ENCODE data around the gene CD46. TPM values are rescaled to one million over a fixed set of nuclear protein-coding genes. Genes with fewer than 3 reads are reported as not detected.

The CD46 gene
- total RNA-seq, 1 experiment from 2014 or later, result 116 TPM

GRCh38 chr1:207828046-207828445, 76.2 kb downstream of the CD46 start:
- Histone ChIP-seq H3K9me2 (replicated peaks; ENCODE audit: low read length) (no peaks in the 10 kb centered on the region), H3K27ac (ENCODE audit: low read length) (no peak overlapping the region), H3K79me2 (ENCODE audit: low read length) (peaks cover 77% of the 10 kb centered on the region), H2AFZ (ENCODE audit: low read length) (no peak overlapping the region), H3K27me3 (ENCODE audit: low read length) (no peaks in the 10 kb centered on the region), H3K9me3 (ENCODE audit: low read length) (no peaks in the 10 kb centered on the region), H3F3A (ENCODE audit: low read length, unreplicated experiment) (peaks cover 5% of the 10 kb centered on the region), H3K4me1 (ENCODE audit: insufficient read depth, low read length) (peaks cover 43% of the 10 kb centered on the region), H3K9ac (ENCODE audit: low read length) (no peak overlapping the region), H3K36me3 (ENCODE audit: low read depth, low read length) (no peaks in the 10 kb centered on the region; the same call in 1 of the 2 replicates), H4K20me1 (ENCODE audit: low read length) (no peaks in the 10 kb centered on the region), H3K4me2 (ENCODE audit: low read length) (no peak overlapping the region), H3K4me3 (ENCODE audit: low read length) (no peak overlapping the region)
- BruUV-seq (replicated peaks), result no TSS peak
- no peak for TF ChIP-seq EZH2phosphoT487 (IDR thresholded peaks at IDR 0.05; ENCODE audit: borderline replicate concordance, low read length)
- TF ChIP-seq EZH2 (IDR thresholded peaks at IDR 0.05; ENCODE audit: low read length, unreplicated experiment), result no peak
- no peak for TF ChIP-seq CTCF (conservative IDR thresholded peaks at IDR 0.05; ENCODE audit: low read depth, low read length)
- ChIA-PET POLR2A (ENCODE audit: unreplicated experiment) (no interaction called here), CTCF (no interaction called here)
- intact Hi-C loops (cut with micrococcal nuclease), result loop anchor here (1.0 to 5.0 kb wide), 5 partner anchors 20 to 135 kb away; no protein-coding TSS in a partner anchor
- ATAC-seq, result no peak
- DNase-seq, result no peak

- ChIA-PET POLR2A (ENCODE audit: unreplicated experiment) (no interaction called here), CTCF (interaction anchor here (1.0 to 2.4 kb wide), 3 partner anchors 40 to 134 kb away, joined by 4 to 20 read pairs (median 6); no protein-coding TSS in a partner anchor)
- no peak overlapping the region for H3K4me2 ChIP-seq (ENCODE audit: low read length)
- no peaks in the 10 kb centered on the region for H3K9me2 ChIP-seq (replicated peaks; ENCODE audit: low read length)
- no TSS peak for BruUV-seq (replicated peaks)
- H2AFZ ChIP-seq (ENCODE audit: low read length), result no peak overlapping the region
- H4K20me1 ChIP-seq (ENCODE audit: low read length), result no peaks in the 10 kb centered on the region
- H3K4me1 ChIP-seq (ENCODE audit: insufficient read depth, low read length), result peaks cover 43% of the 10 kb centered on the region
- H3K4me3 ChIP-seq (ENCODE audit: low read length), result no peak overlapping the region
- H3K36me3 ChIP-seq (ENCODE audit: low read depth, low read length), result no peaks in the 10 kb centered on the region; the same call in 1 of the 2 replicates
- ATAC-seq (peak; percentile 72), DNase-seq (peak; percentile 93)
- no peak overlapping the region for H3K9ac ChIP-seq (ENCODE audit: low read length)
- no peak overlapping the region for H3K27ac ChIP-seq (ENCODE audit: low read length)
- TF ChIP-seq EZH2phosphoT487 (IDR thresholded peaks at IDR 0.05; ENCODE audit: borderline replicate concordance, low read length), result no peak
- no peak for TF ChIP-seq EZH2 (IDR thresholded peaks at IDR 0.05; ENCODE audit: low read length, unreplicated experiment)
- peak; percentile 97 for TF ChIP-seq CTCF (conservative IDR thresholded peaks at IDR 0.05; ENCODE audit: low read depth, low read length)
- no peaks in the 10 kb centered on the region for H3K27me3 ChIP-seq (ENCODE audit: low read length)
- intact Hi-C loops (cut with micrococcal nuclease), result loop anchor here (1.0 to 5.0 kb wide), 5 partner anchors 20 to 135 kb away; no protein-coding TSS in a partner anchor
- no peaks in the 10 kb centered on the region for H3K9me3 ChIP-seq (ENCODE audit: low read length)
- peaks cover 77% of the 10 kb centered on the region for H3K79me2 ChIP-seq (ENCODE audit: low read length)
- peaks cover 5% of the 10 kb centered on the region for H3F3A ChIP-seq (ENCODE audit: low read length, unreplicated experiment)
Observed at GRCh38 chr1:207828485-207829158, 76.8 kb downstream of the CD46 start.

DNA sequence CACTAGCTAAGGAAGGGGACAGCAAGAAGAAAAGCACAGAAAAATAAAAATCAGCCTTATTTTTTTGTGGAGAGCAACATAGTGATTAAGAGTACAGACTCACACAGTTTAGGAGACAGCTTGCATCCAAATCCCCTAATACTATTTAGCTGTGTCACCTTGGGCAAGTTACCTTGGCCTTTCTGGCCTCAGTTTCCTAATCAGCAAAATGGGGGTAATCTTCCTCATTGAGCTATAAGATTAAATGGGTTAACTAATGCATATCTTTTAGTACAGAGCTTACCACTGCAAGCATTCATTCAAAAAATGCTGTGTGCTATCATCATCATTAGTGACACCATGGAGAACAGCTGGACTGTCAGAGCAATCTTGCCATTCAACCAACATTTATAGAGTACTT, 77.7 kb downstream of the CD46 start:
- POLR2A ChIA-PET (ENCODE audit: unreplicated experiment), result no interaction called here
- no peak overlapping the region for H3K4me2 ChIP-seq (ENCODE audit: low read length)
- H3K4me3 ChIP-seq (ENCODE audit: low read length), result no peak overlapping the region
- peaks cover 37% of the 10 kb centered on the region for H3K4me1 ChIP-seq (ENCODE audit: insufficient read depth, low read length)
- no peak overlapping the region for H3K27ac ChIP-seq (ENCODE audit: low read length)
- H3K9me3 ChIP-seq (ENCODE audit: low read length), result no peaks in the 10 kb centered on the region
- peaks cover 74% of the 10 kb centered on the region for H3K79me2 ChIP-seq (ENCODE audit: low read length)
- BruUV-seq (replicated peaks), result no TSS peak
- no peaks in the 10 kb centered on the region for H3K27me3 ChIP-seq (ENCODE audit: low read length)
- CTCF ChIA-PET, result interaction anchor here (0.8 to 2.4 kb wide), 4 partner anchors 18 to 134 kb away, joined by 3 to 20 read pairs (median 5); no protein-coding TSS in a partner anchor
- peaks cover 5% of the 10 kb centered on the region for H3F3A ChIP-seq (ENCODE audit: low read length, unreplicated experiment)
- intact Hi-C loops (cut with micrococcal nuclease), result loop anchor here (5.0 kb wide), 1 partner anchor 118 kb away; no protein-coding TSS in a partner anchor
- H2AFZ ChIP-seq (ENCODE audit: low read length), result no peak overlapping the region
- TF ChIP-seq EZH2phosphoT487 (IDR thresholded peaks at IDR 0.05; ENCODE audit: borderline replicate concordance, low read length) (no peak), EZH2 (IDR thresholded peaks at IDR 0.05; ENCODE audit: low read length, unreplicated experiment) (no peak), CTCF (conservative IDR thresholded peaks at IDR 0.05; ENCODE audit: low read depth, low read length) (no peak)
- H3K9me2 ChIP-seq (replicated peaks; ENCODE audit: low read length), result no peaks in the 10 kb centered on the region
- DNase-seq (no peak), ATAC-seq (no peak)
- H3K36me3 ChIP-seq (ENCODE audit: low read depth, low read length), result no peaks in the 10 kb centered on the region; the same call in 1 of the 2 replicates
- no peaks in the 10 kb centered on the region for H4K20me1 ChIP-seq (ENCODE audit: low read length)
- H3K9ac ChIP-seq (ENCODE audit: low read length), result no peak overlapping the region

All from PC-3 (cell line).